Germinal center (tissue), 1 donor: ENCODE data around the gene ZNF740.

Experiments used
- DNase-seq: peaks from one replicate; pipeline ENCODE4 v3.0.0; 2012; ENCODE audit warnings: mixed read lengths, low spot score

ZNF740 gene

GRCh38 chr12:53214687-53215455 lies 34.3 kb downstream of the ZNF740 start:
- DNase-seq = no peak

- no peak for DNase-seq
These were observed 35.0 kb downstream of the ZNF740 start for GRCh38 chr12:53215497-53215896.

- no peak for DNase-seq
These were observed 36.8 kb downstream of the ZNF740 start for GRCh38 chr12:53217051-53217930.

GRCh38 chr12:53217931-53218307 lies 37.4 kb downstream of the ZNF740 start:
- no peak for DNase-seq

GRCh38 chr12:53218551-53219291 lies 38.2 kb downstream of the ZNF740 start:
- no peak for DNase-seq

GRCh38 chr12:53219292-53219955 lies 38.9 kb downstream of the ZNF740 start:
- peak; percentile 29 for DNase-seq

GRCh38 chr12:53219956-53220693 lies 39.6 kb downstream of the ZNF740 start:
- DNase-seq = peak; percentile 78

GRCh38 chr12:53220694-53221202 lies 40.2 kb downstream of the ZNF740 start:
- peak; percentile 91 for DNase-seq

- DNase-seq = peak; percentile 74
These were observed 40.9 kb downstream of the ZNF740 start for GRCh38 chr12:53221203-53222080.

- DNase-seq = no peak
These were observed 41.7 kb downstream of the ZNF740 start for GRCh38 chr12:53222170-53222721.

- DNase-seq = no peak
These were observed 42.3 kb downstream of the ZNF740 start for GRCh38 chr12:53222806-53223261.

GRCh38 chr12:53223389-53224060 lies 43.0 kb downstream of the ZNF740 start:
- no peak for DNase-seq

GRCh38 chr12:53224061-53224896 lies 43.8 kb downstream of the ZNF740 start:
- no peak for DNase-seq

- no peak for DNase-seq
These were observed 44.5 kb downstream of the ZNF740 start for GRCh38 chr12:53224897-53225634.

- no peak for DNase-seq
These were observed 45.3 kb downstream of the ZNF740 start for GRCh38 chr12:53225635-53226424.

- no peak for DNase-seq
These were observed 46.3 kb downstream of the ZNF740 start for GRCh38 chr12:53226815-53227214.
